Hematopoietic multipotent progenitor cell treated with erythropoietin and hydrocortisone succinate and interleukin-3 and kit ligand, for 6 days (in vitro differentiated cells): ENCODE data around the gene CTNND2.

ENCODE experiments used
- DNase-seq: peaks from one replicate; pipeline ENCODE4 v3.0.0-alpha.2; 2015

CTNND2 gene

GRCh38 chr5:11240293-11241190, 663.7 kb downstream of the CTNND2 start:
- no peak for DNase-seq

- no peak for DNase-seq
Observed at GRCh38 chr5:11239261-11240015, 664.8 kb downstream of the CTNND2 start.

DNA sequence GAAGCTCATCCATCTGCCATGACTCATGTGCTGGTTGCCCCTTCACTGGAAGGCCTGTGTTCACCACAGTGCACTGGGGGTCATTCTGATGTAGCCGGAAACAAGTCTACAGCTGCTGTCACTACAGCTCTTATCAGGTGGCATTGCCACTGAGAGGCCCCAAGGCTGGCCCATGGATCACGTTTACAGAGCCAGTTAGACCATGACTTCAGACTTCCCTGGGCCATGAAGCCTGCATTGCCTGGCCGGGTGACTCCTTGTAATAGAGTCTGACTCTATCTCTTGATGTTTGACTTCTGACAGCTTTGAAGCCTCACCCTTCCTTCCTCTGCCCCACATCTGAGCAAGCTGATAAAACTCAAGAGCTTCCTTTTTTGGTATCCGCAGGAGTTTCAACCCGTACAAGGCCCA, 669.7 kb downstream of the CTNND2 start:
- peak; percentile 87 for DNase-seq

- no peak for DNase-seq
Observed at GRCh38 chr5:11230890-11231289, 673.4 kb downstream of the CTNND2 start.

DNA sequence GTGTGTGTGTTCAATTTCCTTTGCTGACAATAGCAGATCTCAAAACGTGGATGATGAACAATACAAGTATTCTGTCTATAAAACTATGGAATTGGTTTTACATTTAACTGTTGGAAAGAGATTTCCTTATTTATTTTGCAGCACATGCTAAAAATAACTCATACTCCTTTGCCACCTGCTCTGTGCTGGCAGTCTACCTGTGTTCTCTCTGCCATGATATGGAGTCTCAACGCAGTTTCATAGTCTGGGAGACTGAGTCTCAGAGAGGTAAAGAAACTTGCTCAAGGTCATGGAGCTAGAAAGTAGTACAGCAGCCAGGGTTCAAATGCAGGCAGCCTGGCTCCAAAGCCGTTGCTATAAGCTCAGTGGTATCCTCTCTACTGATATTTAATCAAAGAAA, 677.2 kb downstream of the CTNND2 start:
- DNase-seq: no peak

GRCh38 chr5:11224436-11225187, 679.6 kb downstream of the CTNND2 start:
- peak; percentile 13 for DNase-seq

DNA sequence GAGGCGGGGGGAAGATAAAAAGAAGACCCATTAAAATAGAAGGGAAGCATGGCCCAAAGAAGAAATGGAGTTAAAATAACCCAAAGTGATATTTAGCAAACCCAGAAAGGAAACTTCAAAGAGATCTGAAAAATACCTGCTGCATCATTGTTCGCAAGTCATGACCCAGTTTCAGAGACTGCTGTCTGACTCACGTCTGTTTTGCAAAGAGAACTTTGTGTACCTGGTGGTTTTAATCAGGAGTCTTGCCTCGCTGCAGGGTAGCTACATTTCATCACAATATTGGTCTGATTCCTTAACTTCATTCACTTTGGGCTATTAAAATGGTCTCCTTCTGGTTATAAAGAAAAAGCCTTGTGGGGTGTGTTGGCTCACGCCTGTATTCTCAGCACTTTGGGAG, 682.1 kb downstream of the CTNND2 start:
- DNase-seq: no peak

DNA sequence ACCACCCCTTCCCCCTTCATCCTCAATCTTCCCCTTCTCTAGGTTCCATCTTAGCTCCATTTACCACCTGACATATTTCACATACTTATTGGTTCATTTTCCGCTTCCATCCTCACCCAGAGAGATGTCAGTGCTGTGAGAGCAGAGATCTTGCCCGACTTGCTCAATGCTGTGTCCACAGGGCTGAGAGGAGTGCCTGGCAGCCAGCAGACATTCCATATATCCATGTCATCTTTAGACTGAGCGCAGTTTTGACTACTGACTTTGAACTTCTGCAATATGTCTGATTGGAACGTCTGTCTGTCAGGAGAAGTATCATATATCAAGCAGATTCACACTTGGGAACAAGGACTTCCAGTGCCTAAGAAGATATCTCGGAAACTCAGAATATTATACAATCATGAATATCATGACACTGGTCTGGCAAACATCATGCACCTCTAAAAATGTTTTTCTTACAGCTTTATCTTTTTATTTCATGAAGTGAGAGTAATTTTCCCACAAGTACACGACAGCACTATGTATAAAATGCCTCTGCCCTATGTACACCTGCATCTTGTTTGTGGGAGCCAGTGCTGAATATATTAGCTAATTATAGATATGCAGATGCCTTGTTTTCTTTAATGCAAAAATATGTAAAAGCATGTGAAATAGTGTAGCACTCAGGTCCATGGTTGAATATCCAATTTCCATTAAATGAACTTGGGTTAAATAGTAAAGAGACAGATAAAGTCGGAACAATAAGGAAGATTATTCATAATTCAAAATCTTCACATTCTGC, 689.2 kb downstream of the CTNND2 start:
- no peak for DNase-seq

DNA sequence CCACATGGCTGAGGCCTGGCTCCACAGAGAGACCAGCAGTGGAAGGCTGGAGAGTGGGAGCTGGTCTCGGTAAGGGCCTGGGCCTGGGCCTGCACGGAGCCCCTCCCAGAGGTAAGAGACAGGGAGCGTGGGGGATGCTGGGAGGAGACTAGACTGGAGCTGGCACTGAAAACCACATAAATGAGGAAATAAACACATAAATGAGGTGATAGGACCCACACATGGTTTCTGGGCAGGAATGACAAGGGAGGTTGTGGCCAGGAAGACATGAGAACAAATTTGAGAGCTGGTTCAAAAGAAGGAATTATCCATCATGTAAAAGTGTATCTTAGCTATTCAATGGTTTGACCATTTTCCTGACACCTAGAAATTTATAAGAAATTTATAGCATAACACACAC, 691.5 kb downstream of the CTNND2 start:
- peak; percentile 4 for DNase-seq

DNA sequence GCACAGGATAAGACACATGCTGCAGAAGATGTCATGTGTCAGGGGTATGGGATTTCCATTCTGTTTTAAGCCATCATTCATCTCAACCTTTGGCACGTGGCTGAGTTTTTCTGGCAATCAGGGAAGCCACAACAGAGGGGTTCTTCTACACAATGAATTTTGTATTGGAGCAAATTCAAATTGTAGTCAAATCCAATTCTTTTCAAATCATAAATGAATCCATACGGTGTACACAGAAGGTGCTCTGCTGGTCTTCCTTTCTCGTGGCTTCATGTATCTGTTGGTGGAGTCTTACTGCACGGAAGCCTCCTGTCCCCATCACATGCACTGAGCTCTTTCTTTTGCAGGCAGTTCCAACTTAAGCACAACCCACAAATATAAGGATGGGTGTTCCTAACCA, 706.5 kb downstream of the CTNND2 start:
- no peak for DNase-seq

DNA sequence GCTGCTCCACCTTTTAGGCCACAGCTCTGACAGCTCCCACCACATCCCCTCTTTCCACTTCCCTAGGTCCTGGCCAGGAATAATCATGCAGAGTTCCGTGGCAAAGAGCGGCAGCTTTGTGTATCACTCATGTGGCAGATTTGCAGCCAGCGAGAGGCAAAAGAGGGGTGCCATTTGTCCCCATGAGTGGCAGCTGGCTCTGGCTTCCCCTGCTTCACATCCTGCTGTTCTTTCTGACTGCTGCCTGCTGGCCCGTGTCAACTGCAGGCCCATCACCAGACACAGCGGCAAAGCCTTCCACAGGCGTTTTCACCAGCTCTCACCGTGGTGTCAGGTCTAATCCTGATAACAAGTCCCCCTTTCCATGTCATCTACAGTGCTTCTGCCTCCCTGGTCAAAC, 712.6 kb downstream of the CTNND2 start:
- no peak for DNase-seq

DNA sequence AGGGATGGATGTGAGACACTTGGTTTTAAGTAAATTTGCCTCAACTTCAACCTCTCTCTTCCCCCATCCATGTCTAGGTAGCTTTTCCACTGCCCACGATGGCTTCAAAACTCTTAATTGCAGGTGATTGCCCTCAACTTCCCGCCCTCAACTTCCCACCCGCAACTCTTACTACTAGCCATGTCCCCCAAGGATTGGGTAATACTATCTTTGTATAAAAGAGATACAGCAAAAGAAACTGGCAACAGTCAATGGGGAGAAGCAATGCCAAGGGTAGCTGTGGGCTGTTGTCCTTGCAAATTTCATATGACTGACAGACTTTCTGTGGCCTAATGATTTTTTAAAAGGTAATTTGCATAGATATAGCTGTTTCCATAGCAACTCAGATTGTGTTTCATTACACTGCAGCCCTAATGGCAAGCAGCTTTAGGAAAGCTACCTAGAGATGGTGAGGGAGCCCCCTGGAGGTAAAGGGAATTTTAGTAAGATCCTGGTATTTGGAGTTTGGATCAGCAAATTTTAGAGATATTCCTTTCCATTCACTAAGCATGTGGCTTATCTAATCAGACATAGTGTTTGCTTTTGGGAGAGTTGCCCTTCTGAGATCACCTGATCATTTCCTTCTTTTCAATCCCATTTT, 721.7 kb downstream of the CTNND2 start:
- DNase-seq: peak; percentile 67

DNA sequence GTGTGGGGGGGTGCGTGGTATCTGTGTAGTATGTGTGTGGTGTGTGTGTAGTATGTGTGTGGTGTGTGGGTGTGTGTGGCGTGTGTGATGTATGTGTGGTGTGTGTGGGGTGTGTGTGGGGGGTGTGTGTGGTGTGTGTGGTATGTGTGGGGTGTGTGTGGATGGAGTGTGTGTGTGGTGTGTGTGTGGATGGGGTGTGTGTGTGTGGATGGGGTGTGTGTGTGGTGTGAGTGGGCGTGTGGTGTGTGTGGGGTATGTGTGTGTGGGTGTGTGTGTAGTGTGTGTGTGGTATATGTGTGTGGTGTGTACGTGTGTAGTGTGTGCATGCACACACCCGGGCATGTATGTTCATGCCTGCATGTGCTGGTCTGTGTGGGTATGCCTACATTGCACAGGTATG, 722.3 kb downstream of the CTNND2 start:
- no peak for DNase-seq

DNA sequence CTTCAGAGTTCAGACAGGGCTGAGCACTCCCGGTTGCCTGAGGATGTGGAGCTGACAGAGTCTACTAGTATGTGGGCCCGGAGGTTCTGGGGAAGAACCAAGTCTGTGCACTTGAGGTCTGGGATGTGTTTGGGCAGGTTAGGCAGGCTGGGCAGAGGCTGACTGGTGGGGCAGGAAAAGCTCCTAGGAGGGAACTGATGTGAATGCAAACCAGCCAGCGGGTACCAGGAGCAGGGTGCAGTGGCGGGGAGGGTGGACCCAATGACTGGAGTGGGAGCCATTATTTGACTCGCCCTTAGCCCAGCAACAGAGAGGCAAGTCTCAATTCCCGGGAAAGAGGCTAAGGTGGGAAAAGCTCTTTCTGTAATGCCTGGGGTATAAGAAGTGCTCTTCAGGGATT, 723.4 kb downstream of the CTNND2 start:
- no peak for DNase-seq

DNA sequence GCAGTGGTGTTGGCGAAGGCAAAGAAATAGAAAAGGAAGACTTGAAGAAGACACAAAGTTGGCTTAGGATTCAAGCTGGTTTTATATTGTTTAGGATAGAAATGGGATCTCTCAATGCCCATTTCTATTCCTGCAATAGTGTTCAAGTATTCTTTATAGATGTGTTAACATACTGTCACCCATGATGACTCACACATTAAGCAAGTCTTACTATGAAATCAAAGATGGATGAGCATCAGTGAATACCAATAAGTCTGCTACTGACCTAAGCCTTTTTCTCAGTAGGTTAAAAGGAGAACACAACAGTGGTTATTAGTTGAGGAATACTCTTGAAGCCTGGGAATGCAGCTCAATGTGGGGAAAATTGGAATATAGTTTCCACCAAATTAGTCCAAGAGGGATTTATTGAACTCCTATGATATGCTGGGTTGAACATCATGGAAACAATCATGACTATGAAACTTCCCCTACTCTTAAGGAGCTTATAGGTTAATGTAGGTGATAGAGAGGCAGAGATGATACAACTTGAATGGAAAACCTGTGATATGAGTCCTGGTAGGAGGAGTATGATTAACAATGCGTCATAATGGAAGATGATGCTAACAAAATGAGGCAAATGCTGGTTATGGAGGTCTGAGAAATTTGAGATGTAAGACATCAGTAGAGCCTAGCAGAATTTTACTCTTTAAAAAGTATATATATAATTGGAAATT, 726.1 kb downstream of the CTNND2 start:
- no peak for DNase-seq

DNA sequence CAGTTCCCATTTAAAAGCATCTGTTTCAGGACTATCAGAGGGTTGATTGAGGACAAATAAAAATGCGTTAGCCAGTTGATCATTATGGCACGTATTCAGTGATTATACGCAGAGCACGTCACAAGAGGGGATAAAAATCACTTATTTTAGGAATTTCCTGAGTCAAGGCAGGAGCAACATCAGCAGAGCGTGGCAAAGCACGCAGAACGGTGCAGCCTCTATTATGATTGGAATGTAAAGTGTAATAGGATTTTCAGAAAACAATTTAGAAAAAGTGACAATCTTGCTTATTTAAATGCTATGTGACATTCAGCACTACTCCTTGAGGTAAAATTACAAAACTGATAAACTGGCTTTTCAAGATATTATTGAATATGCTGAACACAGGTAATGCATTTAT, 729.7 kb downstream of the CTNND2 start:
- no peak for DNase-seq

GRCh38 chr5:11172484-11172883, 731.8 kb downstream of the CTNND2 start:
- no peak for DNase-seq

DNA sequence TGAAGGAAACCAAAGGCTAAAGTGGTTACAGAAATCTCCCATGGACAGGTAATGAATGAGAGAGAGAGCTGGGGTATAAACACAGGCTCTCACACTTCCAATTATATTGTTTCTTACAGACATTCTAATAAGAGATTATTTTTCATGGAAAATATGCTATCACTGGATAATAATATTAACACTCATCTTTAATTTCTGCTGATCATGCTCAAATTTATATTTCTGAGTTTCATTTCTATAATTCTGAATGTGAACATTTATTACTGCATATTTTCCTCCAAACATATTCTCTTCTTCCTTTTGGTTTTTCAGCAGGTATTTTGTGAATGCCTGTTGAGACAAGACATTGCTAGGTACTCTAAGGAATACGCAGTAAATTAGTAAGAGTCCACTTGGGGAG, 733.0 kb downstream of the CTNND2 start:
- DNase-seq: no peak

DNA sequence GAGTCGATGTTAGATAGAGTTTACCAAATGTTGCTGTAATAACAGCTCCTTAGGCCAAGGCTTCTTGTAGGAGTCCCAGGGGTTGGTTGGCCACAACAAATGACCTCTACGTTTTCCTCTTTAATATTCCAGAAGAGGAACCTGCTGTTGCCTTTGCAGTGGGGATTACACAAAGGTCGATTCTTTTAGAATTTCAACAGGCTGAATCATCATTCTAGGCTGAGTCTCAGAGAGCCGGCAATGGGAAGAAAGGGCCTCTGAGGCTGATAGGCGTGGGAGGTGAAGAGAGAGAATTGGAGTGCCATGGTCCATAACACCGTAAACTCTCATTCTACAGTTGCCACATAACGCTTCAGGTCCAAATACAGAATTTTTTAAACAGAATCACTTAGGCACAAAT, 737.3 kb downstream of the CTNND2 start:
- DNase-seq: no peak

DNA sequence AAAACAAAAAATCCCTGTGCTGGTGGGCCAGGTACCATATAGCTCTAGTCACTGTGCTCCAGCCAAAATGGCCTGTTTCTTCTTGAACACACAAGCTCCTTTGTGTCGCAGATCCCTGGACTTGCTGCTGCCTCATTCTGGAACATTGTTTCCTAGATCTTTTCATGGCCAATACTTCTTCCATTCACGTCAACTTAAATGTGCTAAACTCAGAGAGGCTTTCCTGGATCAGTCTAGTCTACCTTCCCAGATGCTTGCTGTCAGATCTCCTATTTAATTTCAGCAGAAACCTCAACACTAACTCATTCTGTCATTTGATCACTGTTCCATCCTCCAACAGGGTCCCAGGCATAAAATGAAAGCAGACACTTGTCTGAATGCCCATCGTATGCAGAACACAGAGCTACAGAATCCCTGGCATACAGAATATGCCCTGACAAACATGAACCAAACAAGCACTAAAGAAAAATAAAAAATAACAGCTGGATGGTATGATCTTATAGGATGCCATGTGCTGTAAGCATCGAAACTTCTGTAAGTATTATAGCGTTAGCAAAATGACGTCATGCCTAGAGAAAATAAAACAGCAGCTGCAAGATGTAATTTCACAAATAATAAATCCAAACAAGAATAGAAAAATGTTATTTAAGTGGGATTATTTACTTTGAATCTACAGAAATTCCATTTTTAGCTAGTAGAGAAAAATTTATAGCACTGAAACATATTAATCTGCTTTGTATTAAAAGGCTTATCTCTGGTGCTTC, 739.5 kb downstream of the CTNND2 start:
- no peak for DNase-seq

DNA sequence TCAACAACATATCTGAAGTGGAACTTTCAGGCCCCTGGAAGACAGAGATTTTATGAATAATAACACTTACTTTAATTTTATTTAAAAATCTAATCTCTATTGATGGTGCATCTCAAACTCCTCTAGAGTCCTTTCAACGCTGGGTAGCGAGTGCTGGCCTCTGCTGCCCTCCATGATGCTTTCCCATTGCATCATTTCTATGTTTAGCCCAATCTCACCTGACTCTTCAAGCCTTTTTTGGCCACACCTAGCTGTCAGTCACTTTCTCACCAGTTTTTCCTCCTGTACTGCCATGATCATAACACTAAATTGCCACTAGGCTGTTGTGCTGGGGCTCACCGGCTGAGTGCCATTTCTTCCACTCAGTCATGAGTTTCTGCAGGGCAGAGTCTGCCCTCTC, 747.1 kb downstream of the CTNND2 start:
- DNase-seq: no peak
